Right cardiac atrium (tissue), 5 donors: ENCODE data around the gene TCP11L2. TPM values are rescaled to one million over a fixed set of nuclear protein-coding genes. Genes with fewer than 3 reads are reported as not detected.
"Not testable (repeated sequence)": the region's sequence is repeated elsewhere in the genome, so short reads cannot be mapped to it uniquely, and the experiment has no call there.

Source experiments
- ATAC-seq, 2 donors: fragments of 200-7000 bp; cut with Tn5 transposase; one replicate each; pipeline versions ENCODE4 v1.8.0 to v1.9.1; 2020; ENCODE audit warnings: moderate library complexity in 2 of 2, mild to moderate bottlenecking in 1 of 2
- DNase-seq, 3 donors: peaks; one replicate each; pipeline ENCODE4 v3.0.0-alpha.2; 2020
- H3K27ac ChIP-seq: one replicate; pipeline ENCODE4 v1.5.1; 2013; ENCODE audit warnings: mild to moderate bottlenecking, low read length, control low read depth, moderate library complexity
- H3K27me3 ChIP-seq: one replicate; pipeline ENCODE4 v1.6.1; 2013; ENCODE audit not compliant: control insufficient read depth, insufficient read depth
- H3K4me1 ChIP-seq: one replicate; pipeline ENCODE4 v1.6.1; 2013; ENCODE audit warnings: low read length; ENCODE audit not compliant: control insufficient read depth, insufficient read depth
- H3K4me3 ChIP-seq: one replicate; pipeline ENCODE4 v1.5.1; 2013; ENCODE audit warnings: low read length, control low read depth
- H3K9me3 ChIP-seq: one replicate; pipeline ENCODE4 v1.6.1; 2013; ENCODE audit warnings: low read length; ENCODE audit not compliant: control insufficient read depth
- WGBS: extraction: QIAGEN DNeasy Blood & Tissue Kit; methylation state at CpG from one replicate; pipeline ENCODE4 v1.1.7; 2013; 5-methylcytosine and 5-hydroxymethylcytosine counted together
- intact Hi-C, 4 donors: fragments of 100-400 bp; cut with DNase I; formaldehyde crosslinking; loops; one replicate each; pipeline versions ENCODE4 v1.11.0 to v1.14.0; 2022 to 2023
- polyA plus RNA-seq: library from polyadenylated mRNA; stranded (reverse); fragments of 200-250 nt; gene quantifications from one replicate; pipeline ENCODE4 v1.2.3, GENCODE V29; 2013
- total RNA-seq, 4 donors: library from RNA; stranded (reverse); fragmentation: NEBNext Ultra II Directional; extraction: Animal tissue kit (Norgen Biotek cat#: 25700); gene quantifications; one replicate each; pipeline ENCODE4 v1.2.1, GENCODE V29; 2021
- donor health status: healthy with polysubstance abuse.
- donor health status: DM: no; HTN: yes; CAD: no.
- donor health status: DM: no; HTN: no; CAD: no.
- donor health status: DM: no; HTN: yes; CAD: no; lungs with severe emphysema.
- donor health status: DM: yes; HTN: yes; CAD: no.

Gene TCP11L2
- total and polyA plus RNA-seq, 5 donors, result 14.2 to 64.5 (median 60.9) TPM

GRCh38 chr12:106364261-106364660 lies 61.7 kb downstream of the TCP11L2 start:
- peaks cover 2% of the 10 kb centered on the region for H3K4me1 ChIP-seq
- no peak for DNase-seq
- no peak overlapping the region for H3K4me3 ChIP-seq
- H3K27ac ChIP-seq, result no peak overlapping the region
- ATAC-seq, result no peak
- 96% methylated on average over 4 of the region's 4 CpGs for WGBS
- intact Hi-C loops, result no loop called here
- no peaks in the 10 kb centered on the region for H3K9me3 ChIP-seq
- H3K27me3 ChIP-seq, result no peaks in the 10 kb centered on the region

- Histone ChIP-seq H3K9me3 (no peaks in the 10 kb centered on the region), H3K27me3 (no peaks in the 10 kb centered on the region), H3K4me3 (no peak overlapping the region), H3K4me1 (no peaks in the 10 kb centered on the region), H3K27ac (no peak overlapping the region)
- intact Hi-C loops, result no loop called here
- 83% methylated on average over 6 of the region's 6 CpGs for WGBS
- no peak for DNase-seq
- ATAC-seq, result no peak
Measured at GRCh38 chr12:106369624-106370346, 67.3 kb downstream of the TCP11L2 start.

GRCh38 chr12:106378788-106379187 lies 76.3 kb downstream of the TCP11L2 start:
- H3K27me3 ChIP-seq, result no peaks in the 10 kb centered on the region
- no peak overlapping the region for H3K27ac ChIP-seq
- DNase-seq (no peak), ATAC-seq (no peak)
- H3K4me1 ChIP-seq, result no peaks in the 10 kb centered on the region
- H3K9me3 ChIP-seq, result no peaks in the 10 kb centered on the region
- H3K4me3 ChIP-seq, result no peak overlapping the region
- WGBS, result 71% methylated on average over 4 of the region's 4 CpGs
- intact Hi-C loops, result no loop called here

GRCh38 chr12:106380954-106381353 lies 78.4 kb downstream of the TCP11L2 start:
- intact Hi-C loops, result loop anchor here in 2 of 4 donors (10.0 kb wide), 1 partner anchor 464 kb away; no protein-coding TSS in a partner anchor
- Histone ChIP-seq H3K4me1 (no peaks in the 10 kb centered on the region), H3K4me3 (no peak overlapping the region), H3K27ac (no peak overlapping the region), H3K9me3 (no peaks in the 10 kb centered on the region), H3K27me3 (no peaks in the 10 kb centered on the region)
- 100% methylated on average over 1 of the region's 1 CpG for WGBS
- DNase-seq (no peak), ATAC-seq (no peak)

GRCh38 chr12:106381866-106382265 lies 79.3 kb downstream of the TCP11L2 start:
- not testable (repeated sequence) for H3K4me3 ChIP-seq, H3K27me3 ChIP-seq, H3K4me1 ChIP-seq, H3K9me3 ChIP-seq, DNase-seq, H3K27ac ChIP-seq, ATAC-seq
- WGBS, result 77% methylated on average over 4 of the region's 4 CpGs
- intact Hi-C loops, result loop anchor here in 2 of 4 donors (10.0 kb wide), 1 partner anchor 463 kb away; no protein-coding TSS in a partner anchor

GRCh38 chr12:106386813-106387535 lies 84.4 kb downstream of the TCP11L2 start:
- Histone ChIP-seq H3K4me3 (no peak overlapping the region), H3K27me3 (no peaks in the 10 kb centered on the region), H3K9me3 (no peaks in the 10 kb centered on the region), H3K4me1 (no peaks in the 10 kb centered on the region), H3K27ac (no peak overlapping the region)
- ATAC-seq (no peak), DNase-seq (no peak)
- intact Hi-C loops, result loop anchor here (2.0 to 10.0 kb wide), 4 partner anchors 455 to 535 kb away; no protein-coding TSS in a partner anchor
- WGBS, result 84% methylated on average over 5 of the region's 5 CpGs

- no peaks in the 10 kb centered on the region for H3K4me1 ChIP-seq
- no peak for DNase-seq
- H3K27ac ChIP-seq, result no peak overlapping the region
- H3K27me3 ChIP-seq, result no peaks in the 10 kb centered on the region
- no peaks in the 10 kb centered on the region for H3K9me3 ChIP-seq
- no peak overlapping the region for H3K4me3 ChIP-seq
- intact Hi-C loops, result loop anchor here (2.0 to 10.0 kb wide), 4 partner anchors 454 to 534 kb away; no protein-coding TSS in a partner anchor
- WGBS, result 84% methylated on average over 1 of the region's 1 CpG
- ATAC-seq, result no peak
Measured at GRCh38 chr12:106387848-106388377, 85.4 kb downstream of the TCP11L2 start.

GRCh38 chr12:106389151-106389550 lies 86.6 kb downstream of the TCP11L2 start:
- no peak overlapping the region for H3K4me3 ChIP-seq
- no peaks in the 10 kb centered on the region for H3K9me3 ChIP-seq
- 58% methylated on average over 4 of the region's 4 CpGs for WGBS
- ATAC-seq, result no peak
- no peak for DNase-seq
- H3K4me1 ChIP-seq, result no peaks in the 10 kb centered on the region
- no peak overlapping the region for H3K27ac ChIP-seq
- intact Hi-C loops, result loop anchor here (5.0 to 10.0 kb wide), 3 partner anchors 453 to 533 kb away; no protein-coding TSS in a partner anchor
- no peaks in the 10 kb centered on the region for H3K27me3 ChIP-seq

- Histone ChIP-seq H3K27me3 (no peaks in the 10 kb centered on the region), H3K27ac (no peak overlapping the region), H3K4me3 (no peak overlapping the region), H3K9me3 (no peaks in the 10 kb centered on the region), H3K4me1 (no peaks in the 10 kb centered on the region)
- intact Hi-C loops, result no loop called here
- DNase-seq (no peak), ATAC-seq (no peak)
- 63% methylated on average over 1 of the region's 1 CpG for WGBS
Measured at GRCh38 chr12:106392759-106393158, 90.2 kb downstream of the TCP11L2 start.
